GM19043 (cell line): ENCODE data around the gene COL3A1.

ENCODE experiments used
- ATAC-seq: cut with Tn5 transposase; IDR thresholded peaks from one replicate; pipeline ENCODE4 v1.9.1; 2021; ENCODE audit warnings: low read depth; ENCODE audit not compliant: unreplicated experiment

Gene COL3A1

DNA sequence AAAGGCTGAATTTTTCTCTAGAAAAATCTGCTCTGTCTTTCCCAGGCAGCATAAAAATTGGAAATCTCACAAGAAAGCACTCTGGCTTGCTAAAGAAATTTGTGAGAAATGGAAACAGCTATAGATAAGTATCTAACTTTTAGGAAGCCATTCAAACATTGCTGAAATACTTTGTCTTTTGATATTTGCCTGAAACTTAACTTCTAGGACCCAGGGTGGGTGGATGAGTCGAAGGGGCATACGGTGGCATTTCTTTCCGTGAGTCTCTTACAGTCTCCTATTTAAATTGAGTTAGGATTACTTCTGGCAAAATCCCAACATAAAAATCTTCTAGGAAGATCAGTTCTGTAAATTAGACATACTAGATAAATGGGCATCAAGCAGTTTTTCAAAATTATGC lies 532 bp upstream of the COL3A1 start:
- ATAC-seq: no peak

GRCh38 chr2:188975497-188976102 lies 1.4 kb downstream of the COL3A1 start:
- no peak for ATAC-seq

DNA sequence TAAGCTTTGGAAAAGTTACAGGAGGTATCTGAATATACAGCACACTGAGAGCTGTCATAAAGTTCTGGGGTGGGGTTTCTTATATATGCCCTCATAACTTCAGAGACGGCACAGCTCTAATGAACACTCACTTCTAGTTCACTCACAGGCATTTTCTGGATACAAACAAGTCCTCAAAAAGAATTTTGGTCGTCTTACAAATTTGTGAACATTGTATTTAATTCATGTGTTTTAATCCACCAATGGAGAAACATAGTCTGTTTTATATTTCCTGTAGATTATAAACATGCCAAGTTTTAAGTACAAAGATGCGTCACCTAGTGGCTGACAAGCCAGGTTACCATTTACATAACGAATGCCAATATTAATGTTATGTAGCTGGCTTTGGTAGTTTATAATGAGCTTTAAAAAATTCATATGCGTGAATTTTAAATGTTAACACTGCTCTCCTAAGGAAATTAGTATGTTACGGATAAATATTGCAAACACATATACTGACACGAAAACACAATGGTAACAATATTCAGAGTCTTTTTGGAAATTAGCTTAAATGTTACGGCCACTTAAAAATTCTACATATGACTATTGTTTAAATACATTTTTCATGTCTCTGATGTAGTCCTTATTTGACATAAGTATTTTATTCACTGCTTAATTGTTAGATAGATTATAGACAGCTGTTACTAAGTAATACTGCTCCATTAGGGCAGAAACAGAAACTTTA lies 2.5 kb downstream of the COL3A1 start:
- ATAC-seq: no peak

GRCh38 chr2:188977317-188977716 lies 3.1 kb downstream of the COL3A1 start:
- ATAC-seq: no peak

GRCh38 chr2:188978291-188979081 lies 4.3 kb downstream of the COL3A1 start:
- ATAC-seq: peak; percentile 79

DNA sequence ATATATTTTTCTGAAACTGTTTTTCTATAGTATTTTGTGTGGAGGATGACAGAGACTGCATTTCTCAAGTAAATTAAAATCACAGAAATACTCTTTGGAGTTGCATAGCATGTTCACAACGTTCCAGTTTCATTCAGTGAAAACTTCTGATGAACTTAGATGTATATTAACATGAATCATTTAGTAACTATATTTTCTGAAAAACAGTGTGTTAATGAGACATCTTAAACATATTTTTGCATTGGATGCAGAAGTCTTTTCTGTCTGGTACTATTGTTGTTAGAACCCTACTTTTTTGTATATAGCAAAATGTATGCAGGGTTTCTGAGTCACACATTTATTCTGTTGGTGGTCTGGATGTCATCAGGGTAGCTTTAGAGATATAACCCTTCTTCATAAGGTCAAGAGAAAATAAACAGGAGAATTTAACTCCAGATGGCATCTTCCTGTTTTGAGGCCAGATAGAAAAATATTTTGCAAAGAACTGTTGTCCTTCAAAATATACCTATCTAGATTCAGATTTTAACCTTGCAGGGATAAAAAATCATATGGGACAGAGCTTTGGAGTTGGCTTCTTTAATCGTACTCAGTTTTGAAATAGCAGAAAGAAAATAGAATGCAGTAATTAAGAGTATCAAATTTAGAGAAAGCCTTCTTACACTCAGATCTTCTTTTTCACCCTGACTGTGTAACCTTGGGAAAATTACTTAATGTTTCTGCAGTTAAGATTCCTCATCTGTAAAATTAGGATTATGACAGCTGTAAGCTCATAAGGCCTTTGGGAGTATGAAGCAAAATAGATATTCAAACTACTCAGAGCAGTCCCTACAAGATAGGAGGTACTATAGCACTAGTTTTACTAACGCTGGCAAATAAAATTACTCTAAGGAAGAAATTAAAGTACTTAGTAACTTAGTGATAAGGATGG lies 5.3 kb downstream of the COL3A1 start:
- ATAC-seq: peak; percentile 3

DNA sequence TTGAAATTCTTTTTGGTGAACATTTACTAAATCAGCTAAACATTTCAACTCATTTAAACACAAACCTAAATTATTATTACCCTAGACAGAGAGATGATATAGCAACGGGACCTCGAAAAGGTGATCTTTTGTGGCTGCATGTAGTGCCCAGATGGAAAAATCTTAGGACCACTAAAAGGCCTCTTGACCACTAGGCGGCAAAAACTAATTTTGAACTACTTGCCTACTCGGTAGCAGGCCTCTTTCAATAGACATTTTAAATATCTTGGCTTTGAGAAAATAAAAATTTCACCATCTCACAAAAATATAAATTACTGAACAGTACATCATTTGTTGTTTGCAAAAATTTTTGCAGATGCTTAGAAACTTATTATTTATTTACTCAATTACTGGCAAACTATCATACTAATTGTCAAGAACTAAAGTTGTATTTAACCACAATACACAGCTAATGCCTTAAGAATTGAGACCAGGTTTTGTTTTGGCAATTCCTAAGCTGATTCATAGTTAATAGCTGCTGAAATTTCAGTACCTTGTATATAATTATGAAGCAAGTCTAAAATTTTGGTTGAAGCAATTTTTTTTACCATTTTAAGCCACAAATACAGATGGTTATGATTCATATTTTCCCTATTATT lies 9.4 kb downstream of the COL3A1 start:
- ATAC-seq: no peak

GRCh38 chr2:188984065-188984491 lies 9.9 kb downstream of the COL3A1 start:
- no peak for ATAC-seq

DNA sequence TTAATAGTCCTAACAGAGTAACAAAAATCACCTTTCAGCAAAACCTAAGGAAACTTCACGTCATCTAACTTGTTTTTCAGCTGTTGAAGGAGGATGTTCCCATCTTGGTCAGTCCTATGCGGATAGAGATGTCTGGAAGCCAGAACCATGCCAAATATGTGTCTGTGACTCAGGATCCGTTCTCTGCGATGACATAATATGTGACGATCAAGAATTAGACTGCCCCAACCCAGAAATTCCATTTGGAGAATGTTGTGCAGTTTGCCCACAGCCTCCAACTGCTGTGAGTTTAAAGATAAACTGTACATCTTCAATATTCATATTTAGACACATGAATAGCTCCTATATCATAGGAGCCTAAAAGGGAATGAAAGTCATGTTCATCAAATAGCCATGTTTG lies 10.5 kb downstream of the COL3A1 start:
- ATAC-seq: no peak

DNA sequence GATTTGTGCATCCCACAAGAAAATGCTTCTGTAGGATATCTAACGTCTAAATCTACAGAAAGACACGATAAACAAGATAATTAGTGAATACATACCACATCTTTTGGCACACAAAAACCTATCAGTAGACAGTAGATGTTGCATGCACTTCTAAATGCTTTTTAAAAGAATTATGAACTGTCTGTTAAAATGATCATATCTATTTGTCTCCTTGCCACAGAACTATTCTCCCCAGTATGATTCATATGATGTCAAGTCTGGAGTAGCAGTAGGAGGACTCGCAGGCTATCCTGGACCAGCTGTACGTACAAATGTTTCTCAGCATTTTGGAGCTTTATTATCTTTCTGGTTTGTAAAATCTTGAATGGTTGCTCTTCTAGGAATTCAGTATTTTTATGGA lies 12.7 kb downstream of the COL3A1 start:
- ATAC-seq: no peak

- no peak for ATAC-seq
Observed at GRCh38 chr2:188993247-188993646, 19.1 kb downstream of the COL3A1 start.

- ATAC-seq: no peak
Observed at GRCh38 chr2:188997263-188997662, 23.1 kb downstream of the COL3A1 start.

GRCh38 chr2:189000221-189000620 lies 26.0 kb downstream of the COL3A1 start:
- ATAC-seq: no peak

GRCh38 chr2:189002079-189002478 lies 27.9 kb downstream of the COL3A1 start:
- ATAC-seq: no peak

DNA sequence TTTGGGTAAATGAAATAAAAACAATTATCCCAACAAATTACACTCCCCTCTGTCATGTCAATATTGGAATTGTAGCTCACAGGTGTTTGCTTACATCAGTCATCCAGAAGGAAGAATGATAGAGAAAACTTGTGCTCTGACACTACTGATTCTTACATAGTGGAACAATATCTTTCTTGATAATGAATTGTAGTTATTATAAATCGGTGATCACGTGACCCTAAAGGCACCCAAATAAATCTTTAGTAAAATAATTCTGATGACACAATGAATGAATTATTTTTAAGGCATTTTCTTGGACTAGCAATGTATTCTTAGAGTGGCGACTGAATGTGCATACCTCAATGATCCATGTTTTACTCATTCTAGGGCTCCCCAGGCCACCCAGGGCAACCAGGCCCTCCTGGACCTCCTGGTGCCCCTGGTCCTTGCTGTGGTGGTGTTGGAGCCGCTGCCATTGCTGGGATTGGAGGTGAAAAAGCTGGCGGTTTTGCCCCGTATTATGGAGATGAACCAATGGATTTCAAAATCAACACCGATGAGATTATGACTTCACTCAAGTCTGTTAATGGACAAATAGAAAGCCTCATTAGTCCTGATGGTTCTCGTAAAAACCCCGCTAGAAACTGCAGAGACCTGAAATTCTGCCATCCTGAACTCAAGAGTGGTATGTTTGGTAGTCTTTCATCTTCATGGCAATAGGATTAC lies 34.5 kb downstream of the COL3A1 start:
- ATAC-seq: no peak

DNA sequence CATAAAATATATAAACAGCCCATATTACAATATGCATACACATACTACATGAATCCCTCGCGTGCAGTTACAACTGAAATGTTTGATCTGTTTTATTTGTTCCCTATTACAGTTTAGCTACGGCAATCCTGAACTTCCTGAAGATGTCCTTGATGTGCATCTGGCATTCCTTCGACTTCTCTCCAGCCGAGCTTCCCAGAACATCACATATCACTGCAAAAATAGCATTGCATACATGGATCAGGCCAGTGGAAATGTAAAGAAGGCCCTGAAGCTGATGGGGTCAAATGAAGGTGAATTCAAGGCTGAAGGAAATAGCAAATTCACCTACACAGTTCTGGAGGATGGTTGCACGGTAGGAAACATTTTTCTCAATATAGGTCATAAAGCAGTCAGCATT lies 36.4 kb downstream of the COL3A1 start:
- ATAC-seq: no peak

DNA sequence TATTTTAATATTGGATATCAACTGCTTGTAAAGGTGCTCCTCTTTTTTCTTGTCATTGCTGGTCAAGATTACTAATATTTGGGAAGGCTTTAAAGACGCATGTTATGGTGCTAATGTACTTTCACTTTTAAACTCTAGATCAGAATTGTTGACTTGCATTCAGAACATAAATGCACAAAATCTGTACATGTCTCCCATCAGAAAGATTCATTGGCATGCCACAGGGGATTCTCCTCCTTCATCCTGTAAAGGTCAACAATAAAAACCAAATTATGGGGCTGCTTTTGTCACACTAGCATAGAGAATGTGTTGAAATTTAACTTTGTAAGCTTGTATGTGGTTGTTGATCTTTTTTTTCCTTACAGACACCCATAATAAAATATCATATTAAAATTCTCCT lies 38.2 kb downstream of the COL3A1 start:
- ATAC-seq: no peak

DNA sequence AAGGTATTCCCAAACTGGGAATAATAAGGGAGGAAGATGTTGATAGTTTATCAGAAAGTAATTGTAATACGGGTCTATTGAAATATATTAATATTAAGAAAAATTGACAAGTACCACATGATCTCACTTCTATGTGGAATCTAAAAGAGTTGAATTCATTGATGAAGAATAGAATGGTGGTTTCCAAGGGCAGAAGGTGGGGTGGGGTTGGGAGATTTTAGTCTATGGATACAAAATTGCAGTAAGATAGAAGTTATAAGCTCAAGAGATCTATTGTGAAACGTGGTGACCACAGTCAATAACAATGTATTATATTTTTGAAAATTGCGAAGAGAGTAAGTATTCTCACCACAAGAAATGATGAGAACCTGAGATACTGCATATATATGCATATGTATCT lies 38.9 kb downstream of the COL3A1 start:
- no peak for ATAC-seq

DNA sequence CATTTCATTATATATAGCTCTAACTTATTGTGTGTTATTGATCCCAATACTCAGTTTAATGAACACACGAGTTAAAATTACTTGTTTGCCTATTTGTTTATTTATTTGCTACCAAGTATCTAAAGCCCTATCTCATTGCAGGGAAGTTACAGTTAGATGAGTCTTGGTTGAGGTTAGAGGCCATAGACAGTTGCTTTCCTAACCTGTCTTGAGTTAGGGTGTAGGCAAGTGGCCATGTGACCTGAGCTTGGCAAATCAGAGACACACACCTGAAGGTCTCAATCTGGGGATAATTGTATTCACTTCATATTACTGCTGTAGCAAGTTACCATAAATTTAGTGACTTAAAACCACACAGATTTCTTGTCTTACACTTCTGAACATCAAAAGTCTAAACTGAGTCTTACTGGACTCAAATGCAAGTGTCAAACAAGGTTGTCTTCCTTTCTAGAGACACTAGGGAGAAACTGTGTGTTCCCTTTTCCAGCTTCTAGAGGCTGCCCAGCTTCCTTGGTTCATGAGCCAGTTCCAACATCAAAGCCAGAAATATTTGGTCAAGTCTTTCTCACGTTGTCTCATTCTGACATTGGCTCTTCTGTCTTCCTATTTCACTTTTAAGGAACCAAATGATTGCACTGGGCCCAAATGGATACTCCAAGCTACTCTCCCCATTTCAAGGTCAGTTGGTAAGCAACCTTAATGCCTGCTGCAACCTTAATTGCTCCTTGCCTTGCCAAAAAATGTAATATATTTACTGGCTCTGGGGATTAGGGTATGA lies 39.7 kb downstream of the COL3A1 start:
- ATAC-seq: no peak
